HG03095 (cell line): ENCODE results near the gene ZSCAN22.
"Not testable (repeated sequence)": the region's sequence is repeated elsewhere in the genome, so short reads cannot be mapped to it uniquely, and the experiment has no call there.

Source experiments
- ATAC-seq: cut with Tn5 transposase; IDR thresholded peaks from one replicate; pipeline ENCODE4 v1.9.1; 2021; ENCODE audit warnings: moderate library complexity; ENCODE audit not compliant: unreplicated experiment

The ZSCAN22 gene

GRCh38 chr19:58326914-58327726 is at the start of gene ZSCAN22:
ZSCAN22 (plus strand) TSS chr19:58326994; CDS start chr19:58334803, 7,809 bp downstream.
- peak; percentile 73 for ATAC-seq

GRCh38 chr19:58277197-58277596 is 49.6 kb upstream of the ZSCAN22 start:
- no peak for ATAC-seq

- no peak for ATAC-seq
Measured at GRCh38 chr19:58277748-58278540, 48.9 kb upstream of the ZSCAN22 start.

- peak; percentile 96 for ATAC-seq
Measured at GRCh38 chr19:58278541-58279041, 48.2 kb upstream of the ZSCAN22 start, which contains the start of gene ZNF8. ZNF8 (plus strand) TSS chr19:58278955; CDS start chr19:58279082, 127 bp downstream.

GRCh38 chr19:58279042-58279924 is 47.5 kb upstream of the ZSCAN22 start:
- ATAC-seq, result peak; percentile 27

GRCh38 chr19:58279925-58280316 is 46.9 kb upstream of the ZSCAN22 start:
- ATAC-seq, result no peak

- no peak for ATAC-seq
Measured at GRCh38 chr19:58284199-58284598, 42.6 kb upstream of the ZSCAN22 start.

GRCh38 chr19:58291943-58292342 is 34.9 kb upstream of the ZSCAN22 start:
- no peak for ATAC-seq

GRCh38 chr19:58294743-58295374 is 31.9 kb upstream of the ZSCAN22 start:
- ATAC-seq, result no peak

- no peak for ATAC-seq
Measured at GRCh38 chr19:58296104-58296503, 30.7 kb upstream of the ZSCAN22 start.

- no peak for ATAC-seq
Measured at GRCh38 chr19:58300620-58301019, 26.2 kb upstream of the ZSCAN22 start.

GRCh38 chr19:58304255-58304654 is 22.5 kb upstream of the ZSCAN22 start:
- no peak for ATAC-seq

- ATAC-seq, result no peak
Measured at GRCh38 chr19:58304748-58305064, 22.1 kb upstream of the ZSCAN22 start.

- peak; percentile 95 for ATAC-seq
Measured at GRCh38 chr19:58305065-58305931, 21.5 kb upstream of the ZSCAN22 start, which contains the start of gene ERVK3-1. ERVK3-1 (plus strand) TSS chr19:58305377; CDS start chr19:58312169, 6,792 bp downstream.

- ATAC-seq, result no peak
Measured at GRCh38 chr19:58305932-58306323, 20.9 kb upstream of the ZSCAN22 start.

GRCh38 chr19:58307736-58308135 is 19.1 kb upstream of the ZSCAN22 start:
- ATAC-seq, result no peak

- not testable (repeated sequence) for ATAC-seq
Measured at GRCh38 chr19:58310685-58311084, 16.1 kb upstream of the ZSCAN22 start.

- no peak for ATAC-seq
Measured at GRCh38 chr19:58311345-58311865, 15.4 kb upstream of the ZSCAN22 start.

GRCh38 chr19:58315580-58315979 is 11.2 kb upstream of the ZSCAN22 start:
- no peak for ATAC-seq
